OCI-LY3 (cell line): ENCODE measurements around the gene MYO1F.

ENCODE experiments used
- H2AFZ ChIP-seq: fragments of 200-600, 300-600 bp; shearing (Covaris generic); 2 replicates; pipeline ENCODE4 v1.6.0; 2014; ENCODE audit warnings: antibody characterized with exemption, low read depth, low read length
- H3K27ac ChIP-seq: fragments of 200-600, 300-600 bp; sonication (generic); 2 replicates; pipeline ENCODE4 v1.5.1; 2014; ENCODE audit warnings: mild to moderate bottlenecking, low read length, moderate library complexity, mixed read lengths
- H3K27me3 ChIP-seq: fragments of 200-600, 300-600 bp; sonication (generic); 2 replicates; pipeline ENCODE4 v1.6.1; 2014; ENCODE audit warnings: low read depth, low read length, mixed read lengths
- H3K36me3 ChIP-seq: fragments of 200-600, 300-600 bp; sonication (generic); replicated peaks from 2 replicates; pipeline ENCODE3; 2014; ENCODE audit warnings: low read depth, low read length, mixed read lengths
- H3K4me1 ChIP-seq: fragments of 300-600, 200-600 bp; sonication (generic); 2 replicates; pipeline ENCODE4 v1.6.1; 2014; ENCODE audit warnings: low read length, mixed read lengths
- H3K4me2 ChIP-seq: fragments of 200-600, 300-600 bp; sonication (generic); 2 replicates; pipeline ENCODE4 v1.6.1; 2014; ENCODE audit warnings: low read length, mixed read lengths
- H3K4me3 ChIP-seq: fragments of 300-600, 200-600 bp; sonication (generic); 2 replicates; pipeline ENCODE4 v1.5.1; 2014; ENCODE audit warnings: antibody characterized with exemption, mild to moderate bottlenecking, low read length, moderate library complexity
- H3K79me2 ChIP-seq: fragments of 300-600, 200-600 bp; shearing (Covaris generic); 2 replicates; pipeline ENCODE4 v1.6.1; 2014; ENCODE audit warnings: mild to moderate bottlenecking, low read length, mixed read lengths
- H3K9ac ChIP-seq: fragments of 300-600, 200-600 bp; shearing (Covaris generic); 2 replicates; pipeline ENCODE4 v1.6.0; 2014; ENCODE audit warnings: mild to moderate bottlenecking, low read length, moderate library complexity
- H3K9me3 ChIP-seq: fragments of 200-600, 300-600 bp; shearing (Covaris generic); 2 replicates; pipeline ENCODE4 v1.6.1; 2014; ENCODE audit warnings: low read length, mixed read lengths; ENCODE audit not compliant: insufficient read depth
- H4K20me1 ChIP-seq: fragments of 200-600, 300-600 bp; sonication (generic); 2 replicates; pipeline ENCODE4 v1.6.1; 2016; ENCODE audit warnings: low read length, mixed read lengths; ENCODE audit not compliant: insufficient read depth
- CTCF ChIP-seq: fragments of 200-600, 300-600 bp; sonication (generic); IDR thresholded peaks from 2 replicates; pipeline ENCODE4 v1.5.1; 2014; ENCODE audit warnings: antibody characterized with exemption, low read length, low read depth
- EZH2phosphoT487 ChIP-seq: fragments of 200-600 bp; shearing (Covaris generic); IDR thresholded peaks from 2 replicates; pipeline ENCODE4 v1.6.1; 2018; ENCODE audit warnings: antibody characterized with exemption, mixed run types, low read depth

MYO1F gene

GRCh38 chr19:8504171-8504570 is 73.1 kb downstream of the MYO1F start:
- no peak overlapping the region for H3K27ac ChIP-seq
- no peaks in the 10 kb centered on the region for H3K9me3 ChIP-seq
- H4K20me1 ChIP-seq = no peaks in the 10 kb centered on the region
- peaks cover 13% of the 10 kb centered on the region; the same call in 1 of the 2 replicates for H3K4me1 ChIP-seq
- H3K4me2 ChIP-seq = no peak overlapping the region
- H3K36me3 ChIP-seq = no peaks in the 10 kb centered on the region
- H3K4me3 ChIP-seq = no peak overlapping the region
- TF ChIP-seq CTCF (no peak), EZH2phosphoT487 (no peak)
- H2AFZ ChIP-seq = no peak overlapping the region
- H3K9ac ChIP-seq = no peak overlapping the region
- H3K79me2 ChIP-seq = no peaks in the 10 kb centered on the region
- no peaks in the 10 kb centered on the region for H3K27me3 ChIP-seq

- Histone ChIP-seq H3K27ac (no peak overlapping the region), H3K4me2 (no peak overlapping the region)
These were observed 73.7 kb downstream of the MYO1F start for GRCh38 chr19:8503510-8503909.

DNA sequence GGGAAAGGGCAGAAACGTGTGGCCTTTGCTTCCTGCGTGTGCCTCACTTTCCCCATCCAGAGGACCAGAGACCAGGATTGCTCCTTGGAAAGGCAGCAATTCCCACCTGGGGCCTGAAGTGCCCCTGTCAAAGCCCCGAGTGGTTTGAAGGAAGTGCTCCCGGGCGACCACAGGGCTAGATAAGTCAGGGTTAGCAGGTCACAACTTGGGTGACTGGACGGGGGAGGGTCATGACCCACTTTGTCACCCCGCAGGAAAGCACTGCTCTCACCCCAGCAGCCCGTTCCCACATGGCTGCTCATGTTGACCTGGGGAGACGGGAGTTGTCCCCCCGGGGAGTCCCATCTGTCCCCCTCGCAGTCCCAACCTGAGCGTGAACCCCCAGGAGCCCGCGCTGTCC is 75.3 kb downstream of the MYO1F start:
- no peaks in the 10 kb centered on the region for H3K9me3 ChIP-seq

More at GRCh38 chr19:8503510-8503909, 73.7 kb downstream of the MYO1F start:
- Histone ChIP-seq H3K79me2 (no peaks in the 10 kb centered on the region), H3K9ac (no peak overlapping the region), H3K36me3 (no peaks in the 10 kb centered on the region), H2AFZ (no peak overlapping the region), H3K4me1 (peaks cover 13% of the 10 kb centered on the region; the same call in 1 of the 2 replicates), H3K4me3 (no peak overlapping the region), H4K20me1 (no peaks in the 10 kb centered on the region), H3K9me3 (no peaks in the 10 kb centered on the region), H3K27me3 (no peaks in the 10 kb centered on the region)
- TF ChIP-seq CTCF = no peak
- no peak for TF ChIP-seq EZH2phosphoT487

DNA sequence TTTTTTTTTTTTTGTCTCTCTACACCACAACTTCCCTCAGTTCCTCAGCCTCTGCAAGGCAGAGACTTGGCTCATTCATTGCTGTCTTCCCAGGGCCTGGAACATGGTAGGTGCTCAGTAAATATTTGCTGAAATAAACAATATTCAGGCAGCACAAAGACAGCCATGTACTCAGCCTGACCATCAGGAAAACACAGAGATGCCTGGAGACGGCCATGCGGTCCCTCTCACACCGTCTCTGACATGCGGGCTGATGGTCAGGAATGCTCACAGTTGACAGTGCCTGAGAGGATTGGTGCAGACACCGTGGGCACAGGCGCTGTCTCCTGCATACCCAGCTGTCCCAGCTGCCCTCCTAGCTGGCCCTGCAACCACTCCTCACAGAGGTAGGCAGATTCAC is 75.7 kb downstream of the MYO1F start:
- Histone ChIP-seq H3K4me2 (no peak overlapping the region), H3K36me3 (no peaks in the 10 kb centered on the region), H3K9ac (no peak overlapping the region), H3K9me3 (no peaks in the 10 kb centered on the region), H3K27me3 (no peaks in the 10 kb centered on the region), H2AFZ (no peak overlapping the region), H3K27ac (no peak overlapping the region), H3K4me1 (peaks cover 12% of the 10 kb centered on the region; the same call in 1 of the 2 replicates), H4K20me1 (no peaks in the 10 kb centered on the region), H3K79me2 (no peaks in the 10 kb centered on the region), H3K4me3 (no peak overlapping the region)
- TF ChIP-seq CTCF (no peak), EZH2phosphoT487 (no peak)

More for the DNA sequence above, 75.3 kb downstream of the MYO1F start:
- Histone ChIP-seq H4K20me1 (no peaks in the 10 kb centered on the region), H3K9ac (no peak overlapping the region), H3K27ac (no peak overlapping the region), H3K4me1 (peaks cover 13% of the 10 kb centered on the region; the same call in 1 of the 2 replicates), H3K27me3 (no peaks in the 10 kb centered on the region), H3K4me2 (no peak overlapping the region), H3K36me3 (no peaks in the 10 kb centered on the region), H3K79me2 (no peaks in the 10 kb centered on the region), H3K4me3 (no peak overlapping the region), H2AFZ (peak overlapping the region; percentile 31; the same call in 1 of the 2 replicates)
- TF ChIP-seq EZH2phosphoT487 = no peak
- TF ChIP-seq CTCF = no peak
